CD4-positive, alpha-beta T cell (primary cell): Measurements from ENCODE around the gene TIMM13. TPM values are rescaled to one million over a fixed set of nuclear protein-coding genes. Genes with fewer than 3 reads are reported as not detected.

ENCODE experiments used
- ATAC-seq: fragments of 200-7000 bp; cut with Tn5 transposase; one replicate; pipeline ENCODE4 v1.10.0; 2022; ENCODE audit warnings: mild to moderate bottlenecking; ENCODE audit not compliant: poor library complexity
- CTCF ChIA-PET: fragments of 350-600 bp; sonication (Branson Sonifier 250); formaldehyde crosslinking; loops from one replicate; lab custom pipeline; 2021; ENCODE audit warnings: antibody characterized with exemption, inconsistent platforms; lab: Charles Lee
- POLR2A ChIA-PET: fragments of 350-600 bp; sonication (Branson Sonifier 250); formaldehyde crosslinking; loops from one replicate; lab custom pipeline; 2021; ENCODE audit warnings: antibody characterized with exemption, inconsistent platforms; lab: Charles Lee
- DNase-seq, 14 experiments: peaks; one replicate each; pipeline ENCODE4 v3.0.0-alpha.2; 2013 to 2020; ENCODE audit warnings: mixed read lengths in 2 of 14
- H3K27ac ChIP-seq, 2 donors: one replicate each; pipeline versions ENCODE4 v1.5.1 to v1.7.0; 2013; ENCODE audit warnings: low read length in 2 of 2, low read depth in 1 of 2, mild to moderate bottlenecking in 1 of 2
- H3K27me3 ChIP-seq, 2 experiments: 1 replicate in 1 of 2; 2 replicates in 1 of 2; pipeline versions ENCODE4 v1.6.1 to v1.7.0; 2013; ENCODE audit warnings: low read length in 2 of 2, control low read depth in 1 of 2, mild to moderate bottlenecking in 1 of 2, moderate library complexity in 1 of 2; ENCODE audit not compliant: insufficient read depth in 2 of 2, control insufficient read depth in 1 of 2
- H3K36me3 ChIP-seq: one replicate; pipeline ENCODE4 v1.6.1; 2013; ENCODE audit warnings: low read length, control low read depth; ENCODE audit not compliant: insufficient read depth
- H3K4me1 ChIP-seq: one replicate; pipeline ENCODE4 v1.6.1; 2013; ENCODE audit warnings: low read length, control low read depth; ENCODE audit not compliant: insufficient read depth
- H3K4me3 ChIP-seq: one replicate; pipeline ENCODE4 v1.5.1; 2013; ENCODE audit warnings: mild to moderate bottlenecking, low read length, moderate library complexity
- H3K9me3 ChIP-seq, 2 experiments: 1 replicate in 1 of 2; 2 replicates in 1 of 2; pipeline versions ENCODE4 v1.6.1 to v1.7.0; 2013; ENCODE audit warnings: low read length in 2 of 2, mild to moderate bottlenecking in 2 of 2, control low read depth in 1 of 2, moderate library complexity in 1 of 2; ENCODE audit not compliant: control insufficient read depth in 1 of 2, insufficient read depth in 1 of 2
- H3K27ac Mint-ChIP-seq: one replicate; pipeline ENCODE4 v1.8.0; 2020; ENCODE audit warnings: mixed read lengths
- H3K27me3 Mint-ChIP-seq: one replicate; pipeline ENCODE4 v1.8.0; 2021; ENCODE audit warnings: mixed read lengths
- H3K36me3 Mint-ChIP-seq: one replicate; pipeline ENCODE4 v1.8.0; 2021; ENCODE audit warnings: low read depth, mixed read lengths
- H3K4me1 Mint-ChIP-seq: one replicate; pipeline ENCODE4 v1.8.0; 2021; ENCODE audit warnings: low read depth, mixed read lengths
- H3K4me3 Mint-ChIP-seq: one replicate; pipeline ENCODE4 v1.8.0; 2020; ENCODE audit warnings: mild to moderate bottlenecking, mixed read lengths
- H3K9me3 Mint-ChIP-seq: one replicate; pipeline ENCODE4 v1.8.0; 2020; ENCODE audit warnings: mixed read lengths
- intact Hi-C, 2 experiments: fragments of 100-400 bp; cut with DNase I in 1 of 2; cut with micrococcal nuclease in 1 of 2; formaldehyde crosslinking; loops; one replicate each; pipeline versions ENCODE4 v1.15.1 to v1.9.0; 2023 to 2025; cut with DNase I, micrococcal nuclease
- total RNA-seq, 174 experiments: library from RNA in 2 of 174; stranded (reverse) in 2 of 174; gene quantifications; one replicate each; pipeline ENCODE4 v1.2.3 and lab custom pipeline; 2021 to 2026
- TF ChIP-seq, protein P1 (sequence below): fragments of 200-600 bp; IDR thresholded peaks from one replicate; pipeline ENCODE4 v1.8.0; 2022; ENCODE audit warnings: antibody characterized with exemption, mild to moderate bottlenecking

Gene TIMM13
- total RNA-seq, 2 experiments from 2014 or later = 17.3 to 22.3 TPM

- peaks cover 4% of the 10 kb centered on the region for H3K4me1 Mint-ChIP-seq
- H3K9me3 Mint-ChIP-seq = no peaks in the 10 kb centered on the region
- ATAC-seq (no peak), DNase-seq (no peak)
- H3K36me3 ChIP-seq = no peaks in the 10 kb centered on the region
- peaks cover 12% of the 10 kb centered on the region for H3K4me1 ChIP-seq
- H3K27me3 Mint-ChIP-seq = peaks cover 12% of the 10 kb centered on the region
- no peaks in the 10 kb centered on the region for H3K36me3 Mint-ChIP-seq
- no peaks in the 10 kb centered on the region for H3K9me3 ChIP-seq
- intact Hi-C loops = no loop called here
- H3K27me3 ChIP-seq = no peaks in the 10 kb centered on the region
- TF ChIP-seq, protein P1, sequence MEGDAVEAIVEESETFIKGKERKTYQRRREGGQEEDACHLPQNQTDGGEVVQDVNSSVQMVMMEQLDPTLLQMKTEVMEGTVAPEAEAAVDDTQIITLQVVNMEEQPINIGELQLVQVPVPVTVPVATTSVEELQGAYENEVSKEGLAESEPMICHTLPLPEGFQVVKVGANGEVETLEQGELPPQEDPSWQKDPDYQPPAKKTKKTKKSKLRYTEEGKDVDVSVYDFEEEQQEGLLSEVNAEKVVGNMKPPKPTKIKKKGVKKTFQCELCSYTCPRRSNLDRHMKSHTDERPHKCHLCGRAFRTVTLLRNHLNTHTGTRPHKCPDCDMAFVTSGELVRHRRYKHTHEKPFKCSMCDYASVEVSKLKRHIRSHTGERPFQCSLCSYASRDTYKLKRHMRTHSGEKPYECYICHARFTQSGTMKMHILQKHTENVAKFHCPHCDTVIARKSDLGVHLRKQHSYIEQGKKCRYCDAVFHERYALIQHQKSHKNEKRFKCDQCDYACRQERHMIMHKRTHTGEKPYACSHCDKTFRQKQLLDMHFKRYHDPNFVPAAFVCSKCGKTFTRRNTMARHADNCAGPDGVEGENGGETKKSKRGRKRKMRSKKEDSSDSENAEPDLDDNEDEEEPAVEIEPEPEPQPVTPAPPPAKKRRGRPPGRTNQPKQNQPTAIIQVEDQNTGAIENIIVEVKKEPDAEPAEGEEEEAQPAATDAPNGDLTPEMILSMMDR = no peak
- no peak overlapping the region for H3K27ac Mint-ChIP-seq
- H3K27ac ChIP-seq = no peak overlapping the region
- H3K4me3 Mint-ChIP-seq = no peak overlapping the region
- CTCF ChIA-PET = interaction anchor here (0.6 to 0.9 kb wide), 2 partner anchors 153 to 236 kb away, joined by 4 read pairs; no protein-coding TSS in a partner anchor
- no peak overlapping the region for H3K4me3 ChIP-seq
- POLR2A ChIA-PET = interaction anchor here (0.9 to 1.3 kb wide), 2 partner anchors 119 to 134 kb away, joined by 3 to 4 read pairs; no protein-coding TSS in a partner anchor
These were observed 35.0 kb downstream of the TIMM13 start for GRCh38 chr19:2392366-2392765.

DNA sequence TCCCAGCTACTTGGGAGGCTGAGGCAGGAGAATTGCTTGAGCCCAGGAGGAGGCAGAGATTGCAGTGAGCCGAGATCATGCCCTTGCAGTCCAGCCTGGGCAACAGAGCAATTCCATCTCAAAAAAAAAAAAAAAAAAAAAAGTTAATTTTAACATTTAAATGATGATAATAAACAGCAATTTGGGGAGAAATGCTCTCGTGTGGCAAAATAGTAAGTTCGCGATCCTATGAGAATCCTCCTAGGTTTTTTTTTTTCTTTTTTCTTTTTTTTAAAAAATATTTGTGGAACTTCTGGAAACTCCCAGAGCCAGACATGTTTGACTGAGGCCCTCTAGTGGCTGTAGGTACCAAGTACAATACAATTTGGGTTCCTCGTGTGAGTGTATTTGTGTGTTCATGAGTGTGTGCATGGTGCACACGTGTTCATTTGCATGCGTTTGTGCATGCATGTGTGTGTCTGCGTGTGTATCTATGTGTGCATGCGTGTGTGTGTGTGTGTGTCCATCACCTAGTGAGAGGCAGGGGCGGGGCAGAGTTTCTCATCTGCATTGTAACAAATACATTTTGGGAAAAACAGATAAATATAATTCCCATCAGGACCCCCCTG lies 36.2 kb downstream of the TIMM13 start:
- Histone ChIP-seq H3K4me1 (peaks cover 12% of the 10 kb centered on the region), H3K4me3 (no peak overlapping the region), H3K9me3 (no peaks in the 10 kb centered on the region), H3K27ac (no peak overlapping the region), H3K27me3 (no peaks in the 10 kb centered on the region), H3K36me3 (no peaks in the 10 kb centered on the region)
- TF ChIP-seq, protein P1 = peak; percentile 81
- H3K27ac Mint-ChIP-seq = no peak overlapping the region
- H3K9me3 Mint-ChIP-seq = no peaks in the 10 kb centered on the region
- peaks cover 4% of the 10 kb centered on the region for H3K4me1 Mint-ChIP-seq
- intact Hi-C loops = loop anchor here (1.0 to 2.0 kb wide), 5 partner anchors 116 to 235 kb away; partner anchors contain the start of genes PLEKHJ1 (in 2 of the 2) and SF3A2 (in 2 of the 2)
- H3K4me3 Mint-ChIP-seq = no peak overlapping the region
- peak; percentile 85 for ATAC-seq
- POLR2A ChIA-PET = interaction anchor here (0.7 kb wide), 1 partner anchor 98 kb away, joined by 3 read pairs; no protein-coding TSS in a partner anchor
- no peaks in the 10 kb centered on the region for H3K36me3 Mint-ChIP-seq
- CTCF ChIA-PET = interaction anchor here (0.6 to 0.7 kb wide), 3 partner anchors 473 to 939 kb away, joined by 3 to 4 read pairs (median 3); no protein-coding TSS in a partner anchor
- peaks cover 12% of the 10 kb centered on the region for H3K27me3 Mint-ChIP-seq
- peak in 12 of 14 experiments; percentile 6 to 83 (median 23) for DNase-seq

GRCh38 chr19:2389594-2389993 lies 37.8 kb downstream of the TIMM13 start:
- ATAC-seq = no peak
- H3K4me1 ChIP-seq = peaks cover 12% of the 10 kb centered on the region
- DNase-seq = peak in 1 of 14 experiments; percentile 22
- no peak overlapping the region for H3K4me3 Mint-ChIP-seq
- H3K36me3 Mint-ChIP-seq = no peaks in the 10 kb centered on the region
- no peaks in the 10 kb centered on the region for H3K27me3 ChIP-seq
- TF ChIP-seq, protein P1 = no peak
- intact Hi-C loops = no loop called here
- ChIA-PET POLR2A (no interaction called here), CTCF (no interaction called here)
- peaks cover 12% of the 10 kb centered on the region for H3K27me3 Mint-ChIP-seq
- H3K4me3 ChIP-seq = no peak overlapping the region
- H3K27ac Mint-ChIP-seq = no peak overlapping the region
- H3K9me3 ChIP-seq = no peaks in the 10 kb centered on the region
- H3K27ac ChIP-seq = no peak overlapping the region
- no peaks in the 10 kb centered on the region for H3K36me3 ChIP-seq
- peaks cover 4% of the 10 kb centered on the region for H3K4me1 Mint-ChIP-seq
- H3K9me3 Mint-ChIP-seq = no peaks in the 10 kb centered on the region
